Measurements from ENCODE around the gene VENTX. TPM values are rescaled to one million over a fixed set of nuclear protein-coding genes. Genes with fewer than 3 reads are reported as not detected.
"Not testable (repeated sequence)": the region's sequence is repeated elsewhere in the genome, so short reads cannot be mapped to it uniquely, and the experiment has no call there.

Gene VENTX
- total and polyA plus RNA-seq, 2 donors, result 0.09 to 1.5 TPM

GRCh38 chr10:133230387-133231195 lies 7.1 kb upstream of the VENTX start:
- H3K4me3 ChIP-seq (ENCODE audit: low read length in 2 of 2), result no peak overlapping the region
- no peaks in the 10 kb centered on the region for H3K36me3 ChIP-seq (ENCODE audit: control insufficient read depth in 2 of 2, insufficient read depth in 2 of 2, low read length in 1 of 2)
- H3K4me1 ChIP-seq (ENCODE audit: control insufficient read depth in 2 of 2, insufficient read depth in 2 of 2, low read length in 2 of 2), result peaks cover 4 to 6% of the 10 kb centered on the region in 2 donors
- H3K27me3 ChIP-seq (ENCODE audit: control insufficient read depth in 2 of 2, insufficient read depth in 1 of 2, low read length in 1 of 2), result peaks cover 74 to 86% of the 10 kb centered on the region in 2 donors
- no peak for DNase-seq (ENCODE audit: low read depth in 6 of 9, low spot score in 9 of 9)
- peaks cover 0 to 2% of the 10 kb centered on the region in 2 donors for H3K9me3 ChIP-seq (ENCODE audit: control insufficient read depth in 2 of 2, insufficient read depth in 1 of 2, low read length in 1 of 2)
- H3K27ac ChIP-seq (ENCODE audit: low read depth in 1 of 2, low read length in 1 of 2), result no peak overlapping the region
- WGBS, result 4% methylated on average over 122 of the region's 122 CpGs

- peaks cover 0 to 3% of the 10 kb centered on the region in 2 donors for H3K9me3 ChIP-seq (ENCODE audit: control insufficient read depth in 2 of 2, insufficient read depth in 1 of 2, low read length in 1 of 2)
- no peak for DNase-seq (ENCODE audit: low read depth in 6 of 9, low spot score in 9 of 9)
- H3K4me3 ChIP-seq (ENCODE audit: low read length in 2 of 2), result no peak overlapping the region
- 31% methylated on average over 44 of the region's 44 CpGs for WGBS
- no peak overlapping the region for H3K27ac ChIP-seq (ENCODE audit: low read depth in 1 of 2, low read length in 1 of 2)
- peaks cover 0 to 4% of the 10 kb centered on the region in 2 donors for H3K4me1 ChIP-seq (ENCODE audit: control insufficient read depth in 2 of 2, insufficient read depth in 2 of 2, low read length in 2 of 2)
- H3K36me3 ChIP-seq (ENCODE audit: control insufficient read depth in 2 of 2, insufficient read depth in 2 of 2, low read length in 1 of 2), result no peaks in the 10 kb centered on the region
- H3K27me3 ChIP-seq (ENCODE audit: control insufficient read depth in 2 of 2, insufficient read depth in 1 of 2, low read length in 1 of 2), result peaks cover 77 to 86% of the 10 kb centered on the region in 2 donors
Measured at GRCh38 chr10:133231244-133231945, 6.3 kb upstream of the VENTX start.

GRCh38 chr10:133231946-133232574 lies 5.6 kb upstream of the VENTX start:
- H3K27me3 ChIP-seq (ENCODE audit: control insufficient read depth in 2 of 2, insufficient read depth in 1 of 2, low read length in 1 of 2), result peaks cover 78 to 86% of the 10 kb centered on the region in 2 donors
- 69% methylated on average over 11 of the region's 11 CpGs for WGBS
- no peaks in the 10 kb centered on the region for H3K36me3 ChIP-seq (ENCODE audit: control insufficient read depth in 2 of 2, insufficient read depth in 2 of 2, low read length in 1 of 2)
- H3K4me3 ChIP-seq (ENCODE audit: low read length in 2 of 2), result no peak overlapping the region
- H3K9me3 ChIP-seq (ENCODE audit: control insufficient read depth in 2 of 2, insufficient read depth in 1 of 2, low read length in 1 of 2), result peaks cover 0 to 3% of the 10 kb centered on the region in 2 donors
- DNase-seq (ENCODE audit: low read depth in 6 of 9, low spot score in 9 of 9), result no peak
- H3K27ac ChIP-seq (ENCODE audit: low read depth in 1 of 2, low read length in 1 of 2), result no peak overlapping the region
- peaks cover 0 to 4% of the 10 kb centered on the region in 2 donors for H3K4me1 ChIP-seq (ENCODE audit: control insufficient read depth in 2 of 2, insufficient read depth in 2 of 2, low read length in 2 of 2)

GRCh38 chr10:133234796-133235195 lies 2.9 kb upstream of the VENTX start:
- not testable (repeated sequence) for H3K36me3 ChIP-seq (ENCODE audit: control insufficient read depth in 2 of 2, insufficient read depth in 2 of 2, low read length in 1 of 2); H3K27ac ChIP-seq (ENCODE audit: low read depth in 1 of 2, low read length in 1 of 2); H3K9me3 ChIP-seq (ENCODE audit: control insufficient read depth in 2 of 2, insufficient read depth in 1 of 2, low read length in 1 of 2); H3K4me1 ChIP-seq (ENCODE audit: control insufficient read depth in 2 of 2, insufficient read depth in 2 of 2, low read length in 2 of 2); H3K4me3 ChIP-seq (ENCODE audit: low read length in 2 of 2); DNase-seq (ENCODE audit: low read depth in 6 of 9, low spot score in 9 of 9)
- peaks cover 83 to 88% of the 10 kb centered on the region in 2 donors for H3K27me3 ChIP-seq (ENCODE audit: control insufficient read depth in 2 of 2, insufficient read depth in 1 of 2, low read length in 1 of 2)
- WGBS, result 40% methylated on average over 8 of the region's 10 CpGs

- H3K9me3 ChIP-seq (ENCODE audit: control insufficient read depth in 2 of 2, insufficient read depth in 1 of 2, low read length in 1 of 2), result peaks cover 0 to 3% of the 10 kb centered on the region in 2 donors
- H3K27me3 ChIP-seq (ENCODE audit: control insufficient read depth in 2 of 2, insufficient read depth in 1 of 2, low read length in 1 of 2), result peaks cover 81 to 91% of the 10 kb centered on the region in 2 donors
- no peak for DNase-seq (ENCODE audit: low read depth in 6 of 9, low spot score in 9 of 9)
- H3K27ac ChIP-seq (ENCODE audit: low read depth in 1 of 2, low read length in 1 of 2), result no peak overlapping the region
- no peak overlapping the region for H3K4me3 ChIP-seq (ENCODE audit: low read length in 2 of 2)
- no peaks in the 10 kb centered on the region for H3K36me3 ChIP-seq (ENCODE audit: control insufficient read depth in 2 of 2, insufficient read depth in 2 of 2, low read length in 1 of 2)
- H3K4me1 ChIP-seq (ENCODE audit: control insufficient read depth in 2 of 2, insufficient read depth in 2 of 2, low read length in 2 of 2), result peaks cover 0 to 4% of the 10 kb centered on the region in 2 donors
- 7% methylated on average over 48 of the region's 48 CpGs for whole genome bisulfite sequencing
Measured at GRCh38 chr10:133235265-133235855, 2.3 kb upstream of the VENTX start.

- peaks cover 78 to 93% of the 10 kb centered on the region in 2 donors for H3K27me3 ChIP-seq (ENCODE audit: control insufficient read depth in 2 of 2, insufficient read depth in 1 of 2, low read length in 1 of 2)
- no peak overlapping the region for H3K27ac ChIP-seq (ENCODE audit: low read depth in 1 of 2, low read length in 1 of 2)
- H3K36me3 ChIP-seq (ENCODE audit: control insufficient read depth in 2 of 2, insufficient read depth in 2 of 2, low read length in 1 of 2), result no peaks in the 10 kb centered on the region
- 3% methylated on average over 18 of the region's 18 CpGs for WGBS
- H3K9me3 ChIP-seq (ENCODE audit: control insufficient read depth in 2 of 2, insufficient read depth in 1 of 2, low read length in 1 of 2), result peaks cover 0 to 3% of the 10 kb centered on the region in 2 donors
- no peak for DNase-seq (ENCODE audit: low read depth in 6 of 9, low spot score in 9 of 9)
- no peak overlapping the region for H3K4me3 ChIP-seq (ENCODE audit: low read length in 2 of 2)
- H3K4me1 ChIP-seq (ENCODE audit: control insufficient read depth in 2 of 2, insufficient read depth in 2 of 2, low read length in 2 of 2), result peaks cover under 1 to 4% of the 10 kb centered on the region in 2 donors
Measured at GRCh38 chr10:133235932-133236331, 1.7 kb upstream of the VENTX start.

GRCh38 chr10:133236401-133237240 lies 1.0 kb upstream of the VENTX start:
- no peak for DNase-seq (ENCODE audit: low read depth in 6 of 9, low spot score in 9 of 9)
- WGBS, result 3% methylated on average over 103 of the region's 103 CpGs
- Histone ChIP-seq H3K4me1 (ENCODE audit: control insufficient read depth in 2 of 2, insufficient read depth in 2 of 2, low read length in 2 of 2) (peaks cover 2 to 4% of the 10 kb centered on the region in 2 donors), H3K9me3 (ENCODE audit: control insufficient read depth in 2 of 2, insufficient read depth in 1 of 2, low read length in 1 of 2) (peaks cover 0 to 3% of the 10 kb centered on the region in 2 donors), H3K27me3 (ENCODE audit: control insufficient read depth in 2 of 2, insufficient read depth in 1 of 2, low read length in 1 of 2) (peaks cover 74 to 94% of the 10 kb centered on the region in 2 donors), H3K27ac (ENCODE audit: low read depth in 1 of 2, low read length in 1 of 2) (no peak overlapping the region), H3K36me3 (ENCODE audit: control insufficient read depth in 2 of 2, insufficient read depth in 2 of 2, low read length in 1 of 2) (no peaks in the 10 kb centered on the region), H3K4me3 (ENCODE audit: low read length in 2 of 2) (no peak overlapping the region)

GRCh38 chr10:133237241-133237587 lies 441 bp upstream of the VENTX start:
- Histone ChIP-seq H3K4me3 (ENCODE audit: low read length in 2 of 2) (no peak overlapping the region), H3K9me3 (ENCODE audit: control insufficient read depth in 2 of 2, insufficient read depth in 1 of 2, low read length in 1 of 2) (peaks cover 0 to 3% of the 10 kb centered on the region in 2 donors)
- WGBS, result 10% methylated on average over 32 of the region's 32 CpGs

More at GRCh38 chr10:133237241-133237587, 441 bp upstream of the VENTX start:
- no peak overlapping the region for H3K27ac ChIP-seq (ENCODE audit: low read depth in 1 of 2, low read length in 1 of 2)
- H3K4me1 ChIP-seq (ENCODE audit: control insufficient read depth in 2 of 2, insufficient read depth in 2 of 2, low read length in 2 of 2), result peaks cover 2 to 4% of the 10 kb centered on the region in 2 donors
- DNase-seq (ENCODE audit: low read depth in 6 of 9, low spot score in 9 of 9), result no peak
- H3K36me3 ChIP-seq (ENCODE audit: control insufficient read depth in 2 of 2, insufficient read depth in 2 of 2, low read length in 1 of 2), result no peaks in the 10 kb centered on the region
- peaks cover 70 to 94% of the 10 kb centered on the region in 2 donors for H3K27me3 ChIP-seq (ENCODE audit: control insufficient read depth in 2 of 2, insufficient read depth in 1 of 2, low read length in 1 of 2)
